Lower leg skin (tissue), 3 donors: ENCODE results near the gene CPPED1.

Experiments
- CTCF ChIP-seq, 3 donors: fragments of 450-650 bp; IDR thresholded peaks; one replicate each; pipeline ENCODE4 v1.5.1; 2016; ENCODE audit warnings: antibody characterized with exemption in 3 of 3, mild to moderate bottlenecking in 3 of 3, moderate library complexity in 2 of 3
- POLR2A ChIP-seq, 2 donors: fragments of 450-650 bp; IDR thresholded peaks; one replicate each; pipeline ENCODE4 v1.6.1; 2016 to 2017; ENCODE audit warnings: antibody characterized with exemption in 2 of 2, mild to moderate bottlenecking in 1 of 2, moderate library complexity in 1 of 2

GRCh38 chr16:12612598-12613101 is 191.0 kb downstream of the CPPED1 start:
- TF ChIP-seq CTCF (IDR thresholded peaks at IDR 0.05): peak in 1 of 3 donors; percentile 22
- no peak for TF ChIP-seq POLR2A (IDR thresholded peaks at IDR 0.05)
